DND-41 (cell line): ENCODE measurements around the gene ZNF283.

Source experiments
- ATAC-seq: fragments of 200-7000 bp; cut with Tn5 transposase; 3 replicates; pipeline ENCODE4 v1.9.1; 2021; ENCODE audit warnings: low read depth; ENCODE audit not compliant: insufficient read depth
- DNase-seq: peaks from one replicate; pipeline ENCODE4 v3.0.0-alpha.2; 2020
- H2AFZ ChIP-seq: 2 replicates; pipeline ENCODE4 v1.6.0; 2012; ENCODE audit warnings: low read depth, low read length
- H3K27ac ChIP-seq: 2 replicates; pipeline ENCODE4 v1.5.1; 2012; ENCODE audit warnings: low read length, inconsistent platforms
- H3K27me3 ChIP-seq: fragments of 200-600 bp; sonication (generic); 2 replicates; pipeline ENCODE4 v1.6.0; 2012; ENCODE audit warnings: low read length, mild to moderate bottlenecking, inconsistent platforms; ENCODE audit not compliant: insufficient read depth, poor library complexity
- H3K36me3 ChIP-seq: 2 replicates; pipeline ENCODE4 v1.5.1; 2012; ENCODE audit warnings: low read length, inconsistent platforms; ENCODE audit not compliant: insufficient read depth
- H3K4me1 ChIP-seq: 2 replicates; pipeline ENCODE4 v1.5.1; 2012; ENCODE audit warnings: mild to moderate bottlenecking, low read length; ENCODE audit not compliant: insufficient read depth
- H3K4me2 ChIP-seq: 2 replicates; pipeline ENCODE4 v1.6.0; 2012; ENCODE audit warnings: mild to moderate bottlenecking, moderate library complexity, low read length, inconsistent platforms; ENCODE audit not compliant: insufficient read depth
- H3K4me3 ChIP-seq, 2 experiments: fragments of 200-600 bp in 1 of 2; shearing (Covaris generic) in 1 of 2; 2 replicates each; pipeline ENCODE4 v1.5.1; 2012 to 2016; ENCODE audit warnings: inconsistent platforms in 2 of 2, low read length in 2 of 2, mild to moderate bottlenecking in 2 of 2, low read depth in 1 of 2, moderate library complexity in 1 of 2
- H3K79me2 ChIP-seq: 2 replicates; pipeline ENCODE4 v1.6.0; 2012; ENCODE audit warnings: low read length, inconsistent platforms; ENCODE audit not compliant: insufficient read depth
- H3K9ac ChIP-seq: 2 replicates; pipeline ENCODE4 v1.6.0; 2012; ENCODE audit warnings: low read depth, mild to moderate bottlenecking, inconsistent platforms, low read length, moderate library complexity
- H3K9me3 ChIP-seq: 2 replicates; pipeline ENCODE4 v1.5.1; 2012; ENCODE audit warnings: low read length, moderate library complexity, mild to moderate bottlenecking, inconsistent platforms; ENCODE audit not compliant: insufficient read depth, severe bottlenecking
- H4K20me1 ChIP-seq: 2 replicates; pipeline ENCODE4 v1.6.0; 2012; ENCODE audit warnings: low read length; ENCODE audit not compliant: insufficient read depth
- CTCF ChIP-seq: IDR thresholded peaks from 2 replicates; pipeline ENCODE4 v1.5.1; 2012; ENCODE audit warnings: borderline replicate concordance, low read length, moderate library complexity, mild to moderate bottlenecking; ENCODE audit not compliant: poor library complexity, severe bottlenecking; ENCODE audit errors: extremely low read depth
- EZH2 ChIP-seq: IDR thresholded peaks from 3 replicates; pipeline ENCODE4 v1.6.1; 2012; ENCODE audit warnings: borderline replicate concordance, low read depth, mild to moderate bottlenecking, moderate library complexity, low read length, inconsistent platforms; ENCODE audit not compliant: severe bottlenecking

Gene ZNF283

DNA sequence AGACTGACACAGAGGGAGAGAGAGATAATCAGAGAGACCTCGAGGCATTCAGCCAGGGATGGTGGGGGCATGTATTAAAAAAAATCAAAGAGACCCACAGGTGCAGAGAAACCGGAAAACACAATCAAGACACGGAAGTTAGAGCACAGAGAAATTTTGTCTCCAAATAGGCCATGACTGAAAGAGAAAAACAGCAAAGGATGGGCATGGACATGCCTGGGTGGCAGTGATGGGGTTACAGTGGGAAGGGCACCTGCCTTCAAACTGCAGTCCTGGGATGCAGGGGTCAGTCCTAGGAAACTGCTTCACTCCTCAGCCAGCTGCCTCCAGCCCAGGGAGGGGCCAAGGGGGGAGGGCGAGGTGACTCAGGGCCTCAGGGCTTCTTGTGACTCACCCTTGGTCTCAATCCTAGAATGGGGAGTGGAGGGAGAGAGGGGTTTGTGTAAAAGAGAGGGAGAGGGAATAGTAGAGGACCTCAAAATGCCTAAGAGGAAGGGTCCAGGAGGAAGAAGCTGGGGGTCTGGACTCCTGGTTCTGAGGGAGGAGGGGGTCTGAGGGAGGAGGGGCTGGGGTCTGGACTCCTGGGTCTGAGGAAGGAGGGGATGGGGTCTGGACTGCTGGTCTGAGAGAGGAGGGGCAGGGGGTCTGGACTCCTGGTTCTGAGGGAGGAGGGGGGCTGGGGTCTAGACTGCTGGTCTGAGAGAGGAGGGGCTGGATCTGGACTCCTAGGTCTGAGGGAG lies 42.7 kb upstream of the ZNF283 start:
- Histone ChIP-seq H3K9ac (peak overlapping the region; percentile 54), H3K4me1 (peaks cover 25% of the 10 kb centered on the region), H3K27me3 (no peaks in the 10 kb centered on the region), H2AFZ (peak overlapping the region; percentile 88), H3K4me2 (peak overlapping the region; percentile 65), H3K4me3 (peak overlapping the region in 1 of 2 experiments; percentile 39; a peak in 2 of 4 replicates), H3K79me2 (no peaks in the 10 kb centered on the region), H4K20me1 (no peaks in the 10 kb centered on the region), H3K27ac (peak overlapping the region; percentile 92), H3K9me3 (no peaks in the 10 kb centered on the region), H3K36me3 (no peaks in the 10 kb centered on the region)
- TF ChIP-seq CTCF (no peak), EZH2 (no peak)
- peak; percentile 68 for DNase-seq
- ATAC-seq = peak; percentile 76

GRCh38 chr19:43784981-43785808 lies 41.9 kb upstream of the ZNF283 start:
- no peaks in the 10 kb centered on the region for H3K79me2 ChIP-seq
- ATAC-seq = peak; percentile 72
- H3K4me2 ChIP-seq = peak overlapping the region; percentile 65
- no peaks in the 10 kb centered on the region for H3K36me3 ChIP-seq
- no peaks in the 10 kb centered on the region for H4K20me1 ChIP-seq
- DNase-seq = peak; percentile 67
- peak overlapping the region in 1 of 2 experiments; percentile 39; a peak in 2 of 4 replicates for H3K4me3 ChIP-seq
- peak overlapping the region; percentile 54 for H3K9ac ChIP-seq
- TF ChIP-seq EZH2 (no peak), CTCF (peak; percentile 100)
- no peaks in the 10 kb centered on the region for H3K9me3 ChIP-seq
- peak overlapping the region; percentile 88 for H2AFZ ChIP-seq
- no peaks in the 10 kb centered on the region for H3K27me3 ChIP-seq
- peaks cover 22% of the 10 kb centered on the region for H3K4me1 ChIP-seq
- H3K27ac ChIP-seq = peak overlapping the region; percentile 92

- no peaks in the 10 kb centered on the region for H3K36me3 ChIP-seq
- no peaks in the 10 kb centered on the region for H3K79me2 ChIP-seq
- DNase-seq (no peak), ATAC-seq (no peak)
- no peak for TF ChIP-seq EZH2
- TF ChIP-seq CTCF = no peak
- no peaks in the 10 kb centered on the region for H3K27me3 ChIP-seq
- H3K4me3 ChIP-seq = no peak overlapping the region
- H3K9ac ChIP-seq = no peak overlapping the region
- no peak overlapping the region for H3K27ac ChIP-seq
- H4K20me1 ChIP-seq = no peaks in the 10 kb centered on the region
- peaks cover 22% of the 10 kb centered on the region for H3K4me1 ChIP-seq
- no peak overlapping the region for H3K4me2 ChIP-seq
- no peak overlapping the region for H2AFZ ChIP-seq
- H3K9me3 ChIP-seq = no peaks in the 10 kb centered on the region
Observed at GRCh38 chr19:43786665-43787064, 40.5 kb upstream of the ZNF283 start.
